ENCODE data around the gene KIF2C. TPM values are rescaled to one million over a fixed set of nuclear protein-coding genes. Genes with fewer than 3 reads are reported as not detected.
A peak's percentile ranks its signal among the peaks of the same experiment; 100 is the strongest.

The KIF2C gene
- total and polyA plus RNA-seq, 9 of the 15 experiments (the other 6 are each of a cell fraction or from before 2014, with no cell fraction given): 84.9 to 226 (median 169) TPM

GRCh38 chr1:44693900-44694299, 45.7 kb upstream of the KIF2C start (continued):
- TF ChIP-seq REST (IDR thresholded peaks at IDR 0.05; ENCODE audit: borderline replicate concordance) (no peak), REST (CRISPR knock-in tag; IDR thresholded peaks at IDR 0.05; ENCODE audit: low read depth) (no peak), ZNF584 (CRISPR knock-in tag; IDR thresholded peaks at IDR 0.05; ENCODE audit: low read depth) (peak; percentile 75; the same call in 1 of the 2 replicates), CBX1 (IDR thresholded peaks at IDR 0.05; ENCODE audit: low read depth) (no peak), ZSCAN32 (CRISPR knock-in tag; IDR thresholded peaks at IDR 0.05) (peak; percentile 23; the same call in 1 of the 2 replicates), LEF1 (IDR thresholded peaks at IDR 0.05) (no peak), GATAD2B (IDR thresholded peaks at IDR 0.05; ENCODE audit: borderline replicate concordance) (no peak), DIDO1 (tag; IDR thresholded peaks at IDR 0.05; ENCODE audit: low read depth) (no peak), ATF7 (IDR thresholded peaks at IDR 0.05) (peak; percentile 87; the same call in 1 of the 2 replicates), ZKSCAN8 (CRISPR knock-in tag; IDR thresholded peaks at IDR 0.05) (peak; percentile 87), MCM2 (IDR thresholded peaks at IDR 0.05; ENCODE audit: low read depth) (no peak), THAP7 (CRISPR knock-in tag; IDR thresholded peaks at IDR 0.05) (no peak), NR2C2 (CRISPR knock-in tag; IDR thresholded peaks at IDR 0.05) (no peak), NR2C2 (tag; IDR thresholded peaks at IDR 0.05) (peak; percentile 26; the same call in 1 of the 2 replicates), HMBOX1 (IDR thresholded peaks at IDR 0.05) (no peak), HIVEP1 (CRISPR knock-in tag; IDR thresholded peaks at IDR 0.05) (no peak), BCLAF1 (IDR thresholded peaks at IDR 0.05; ENCODE audit: borderline replicate concordance in 1 of 2, control insufficient read depth in 1 of 2, low read depth in 2 of 2, low read length in 1 of 2) (no peak)

Measured in K562 (cell line).